HL-60/S4 (cell line): ENCODE measurements around the gene ZNF624.

Experiments
- in situ Hi-C: fragments of 300-500 bp; cut with MboI; formaldehyde crosslinking; loops from 2 replicates; pipeline ENCODE4 v1.14.3; 2022; ENCODE audit warnings: low sequenced_read_pairs

ZNF624 gene

GRCh38 chr17:16593356-16594102, 60.1 kb downstream of the ZNF624 start:
- in situ Hi-C loops = no loop called here

- in situ Hi-C loops = no loop called here
Measured at GRCh38 chr17:16589097-16589969, 64.3 kb downstream of the ZNF624 start.

- in situ Hi-C loops = no loop called here
Measured at GRCh38 chr17:16585796-16586195, 67.9 kb downstream of the ZNF624 start.

GRCh38 chr17:16584273-16584995, 69.2 kb downstream of the ZNF624 start:
- in situ Hi-C loops = no loop called here

- in situ Hi-C loops = no loop called here
Measured at GRCh38 chr17:16583781-16584180, 69.9 kb downstream of the ZNF624 start.

DNA sequence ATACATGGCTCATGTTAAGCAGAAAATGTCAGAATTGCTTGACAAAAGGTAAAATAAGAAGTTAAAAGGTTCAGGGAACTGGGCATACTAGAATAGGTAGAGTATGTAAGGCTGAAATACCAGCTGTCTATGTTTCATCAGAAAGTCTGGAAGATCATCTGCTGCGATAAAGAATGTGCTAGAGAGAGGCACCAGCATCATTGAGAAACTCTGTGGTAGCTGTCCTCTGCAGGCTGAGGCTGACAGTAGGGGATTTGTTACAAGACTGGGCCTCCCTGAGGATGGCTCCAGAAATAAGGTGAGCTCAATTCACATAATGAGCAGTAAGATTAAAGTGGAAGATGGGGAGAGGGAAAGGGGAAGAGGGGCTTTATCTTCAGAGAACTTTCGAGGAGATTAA, 80.2 kb downstream of the ZNF624 start:
- in situ Hi-C loops = no loop called here
